GM18520 (cell line): ENCODE results near the gene MRPL20.
"Not testable (repeated sequence)": the region's sequence is repeated elsewhere in the genome, so short reads cannot be mapped to it uniquely, and the experiment has no call there.

ENCODE experiments used
- ATAC-seq: cut with Tn5 transposase; IDR thresholded peaks from one replicate; pipeline ENCODE4 v1.9.1; 2021; ENCODE audit not compliant: unreplicated experiment

MRPL20 gene

GRCh38 chr1:1411626-1412025, 4.5 kb upstream of the MRPL20 start:
- ATAC-seq = no peak

- not testable (repeated sequence) for ATAC-seq
These were observed 3.1 kb upstream of the MRPL20 start for GRCh38 chr1:1410238-1410637.

GRCh38 chr1:1407636-1408318, 684 bp upstream of the MRPL20 start:
- no peak for ATAC-seq

- ATAC-seq = no peak
These were observed 832 bp downstream of the MRPL20 start for GRCh38 chr1:1406101-1406820.

GRCh38 chr1:1403653-1404052, 3.4 kb downstream of the MRPL20 start:
- ATAC-seq = no peak

- not testable (repeated sequence) for ATAC-seq
These were observed 4.1 kb downstream of the MRPL20 start for GRCh38 chr1:1402901-1403392.

GRCh38 chr1:1402072-1402900, 4.8 kb downstream of the MRPL20 start:
- no peak for ATAC-seq

- no peak for ATAC-seq
These were observed 5.6 kb downstream of the MRPL20 start for GRCh38 chr1:1401457-1402010.

- no peak for ATAC-seq
These were observed 6.3 kb downstream of the MRPL20 start for GRCh38 chr1:1400576-1401456.

- ATAC-seq = no peak
These were observed 7.1 kb downstream of the MRPL20 start for GRCh38 chr1:1399872-1400575.

GRCh38 chr1:1399187-1399871, 7.8 kb downstream of the MRPL20 start, which contains the start of gene CCNL2:
Gene CCNL2, minus strand, starts transcription at chr1:1399335. Its CDS starts 29 bp downstream, at chr1:1399306.
- ATAC-seq = peak; percentile 94

- ATAC-seq = peak; percentile 9
These were observed 8.4 kb downstream of the MRPL20 start for GRCh38 chr1:1398677-1399186.

GRCh38 chr1:1397839-1398523, 9.1 kb downstream of the MRPL20 start:
- no peak for ATAC-seq

- no peak for ATAC-seq
These were observed 11.9 kb downstream of the MRPL20 start for GRCh38 chr1:1395166-1395565.

- no peak for ATAC-seq
These were observed 13.0 kb downstream of the MRPL20 start for GRCh38 chr1:1394116-1394515.

GRCh38 chr1:1393428-1393827, 13.7 kb downstream of the MRPL20 start:
- ATAC-seq = no peak

GRCh38 chr1:1393014-1393413, 14.1 kb downstream of the MRPL20 start:
- ATAC-seq = no peak

GRCh38 chr1:1391225-1391624, 15.9 kb downstream of the MRPL20 start:
- no peak for ATAC-seq
